Measurements from ENCODE around the gene FAM170B.

DNA sequence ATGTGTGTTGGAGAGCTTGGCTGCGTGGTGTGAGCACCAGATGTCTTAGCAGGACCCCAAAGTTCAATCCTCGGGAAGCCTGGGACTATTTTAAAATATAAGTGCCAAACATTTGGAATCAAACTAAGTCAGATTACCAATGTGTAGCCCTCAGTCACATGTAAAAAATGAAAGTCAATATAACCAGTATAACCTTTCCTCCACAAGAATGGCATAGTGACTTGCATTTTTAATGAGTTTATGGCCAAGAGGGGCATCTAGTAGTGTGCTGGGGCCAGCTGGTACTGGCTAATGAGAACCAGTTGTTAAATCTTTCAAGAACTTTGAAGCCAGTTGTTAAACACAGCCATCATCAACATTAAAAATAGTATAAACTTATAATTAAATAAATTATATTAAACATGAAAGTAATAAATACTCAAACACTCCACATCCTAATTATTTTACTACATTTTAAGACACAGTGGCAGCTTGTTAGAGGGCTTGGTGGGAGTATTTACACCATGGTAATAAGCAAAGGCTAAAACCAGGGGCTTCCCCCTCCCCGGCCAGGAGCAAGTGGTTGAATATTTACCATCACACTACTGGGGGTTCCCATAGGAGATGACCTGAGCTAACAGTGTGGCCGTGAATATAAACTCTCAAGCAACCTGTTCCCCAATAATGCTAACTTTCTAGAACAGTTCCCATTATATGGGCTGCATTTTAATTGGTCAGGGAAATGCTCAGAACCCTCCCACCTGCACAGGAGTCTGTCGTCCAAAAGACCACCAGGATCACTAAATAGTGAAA lies 7.9 kb upstream of the FAM170B start:
- TF ChIP-seq POLR2AphosphoS5 (IDR thresholded peaks at IDR 0.05; ENCODE audit: low read depth) (no peak), EZH2 (IDR thresholded peaks at IDR 0.05; ENCODE audit: low read depth, unreplicated experiment) (no peak)
- TF ChIP-seq, protein P1, sequence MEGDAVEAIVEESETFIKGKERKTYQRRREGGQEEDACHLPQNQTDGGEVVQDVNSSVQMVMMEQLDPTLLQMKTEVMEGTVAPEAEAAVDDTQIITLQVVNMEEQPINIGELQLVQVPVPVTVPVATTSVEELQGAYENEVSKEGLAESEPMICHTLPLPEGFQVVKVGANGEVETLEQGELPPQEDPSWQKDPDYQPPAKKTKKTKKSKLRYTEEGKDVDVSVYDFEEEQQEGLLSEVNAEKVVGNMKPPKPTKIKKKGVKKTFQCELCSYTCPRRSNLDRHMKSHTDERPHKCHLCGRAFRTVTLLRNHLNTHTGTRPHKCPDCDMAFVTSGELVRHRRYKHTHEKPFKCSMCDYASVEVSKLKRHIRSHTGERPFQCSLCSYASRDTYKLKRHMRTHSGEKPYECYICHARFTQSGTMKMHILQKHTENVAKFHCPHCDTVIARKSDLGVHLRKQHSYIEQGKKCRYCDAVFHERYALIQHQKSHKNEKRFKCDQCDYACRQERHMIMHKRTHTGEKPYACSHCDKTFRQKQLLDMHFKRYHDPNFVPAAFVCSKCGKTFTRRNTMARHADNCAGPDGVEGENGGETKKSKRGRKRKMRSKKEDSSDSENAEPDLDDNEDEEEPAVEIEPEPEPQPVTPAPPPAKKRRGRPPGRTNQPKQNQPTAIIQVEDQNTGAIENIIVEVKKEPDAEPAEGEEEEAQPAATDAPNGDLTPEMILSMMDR (conservative IDR thresholded peaks at IDR 0.05; ENCODE audit: low read depth in 2 of 2), result no peak
- TF ChIP-seq, protein P2, sequence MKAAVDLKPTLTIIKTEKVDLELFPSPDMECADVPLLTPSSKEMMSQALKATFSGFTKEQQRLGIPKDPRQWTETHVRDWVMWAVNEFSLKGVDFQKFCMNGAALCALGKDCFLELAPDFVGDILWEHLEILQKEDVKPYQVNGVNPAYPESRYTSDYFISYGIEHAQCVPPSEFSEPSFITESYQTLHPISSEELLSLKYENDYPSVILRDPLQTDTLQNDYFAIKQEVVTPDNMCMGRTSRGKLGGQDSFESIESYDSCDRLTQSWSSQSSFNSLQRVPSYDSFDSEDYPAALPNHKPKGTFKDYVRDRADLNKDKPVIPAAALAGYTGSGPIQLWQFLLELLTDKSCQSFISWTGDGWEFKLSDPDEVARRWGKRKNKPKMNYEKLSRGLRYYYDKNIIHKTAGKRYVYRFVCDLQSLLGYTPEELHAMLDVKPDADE (IDR thresholded peaks at IDR 0.05), result no peak
